ENCODE measurements around the gene CUX1.

The CUX1 gene

DNA sequence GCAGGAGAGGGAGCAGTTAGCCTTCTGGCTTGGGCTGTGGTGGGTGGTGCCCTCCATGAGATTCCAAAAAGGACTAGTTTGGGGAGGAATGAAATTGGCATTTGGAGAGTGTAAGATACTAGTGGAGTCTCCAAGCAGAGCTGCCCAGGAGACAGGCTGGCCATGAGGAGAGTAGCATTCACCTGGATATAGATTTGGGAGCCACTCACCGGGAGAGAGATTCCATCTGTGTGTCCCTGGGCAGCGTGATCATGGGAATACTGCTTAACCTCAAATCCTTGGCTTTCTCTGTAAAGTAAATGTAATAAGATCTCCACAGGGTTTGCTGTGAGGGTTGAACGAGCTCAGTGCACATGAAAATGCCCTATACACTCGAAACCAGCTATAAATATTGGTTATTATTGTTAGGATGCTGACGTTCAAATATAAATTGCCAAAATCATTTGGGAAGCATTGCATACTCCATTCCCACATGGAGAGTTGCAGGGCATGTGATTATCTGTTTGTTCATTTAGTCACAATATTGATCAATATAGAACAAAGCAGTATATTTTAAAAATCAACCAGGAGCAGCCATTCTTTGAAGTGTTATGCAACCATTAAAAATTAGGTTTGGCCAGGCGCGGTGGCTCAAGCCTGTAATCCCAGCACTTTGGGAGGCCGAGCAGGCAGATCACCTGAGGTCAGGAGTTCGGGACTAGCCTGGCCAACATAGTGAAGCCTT lies 143.7 kb downstream of the CUX1 start:
- DNase-seq: no peak

DNA sequence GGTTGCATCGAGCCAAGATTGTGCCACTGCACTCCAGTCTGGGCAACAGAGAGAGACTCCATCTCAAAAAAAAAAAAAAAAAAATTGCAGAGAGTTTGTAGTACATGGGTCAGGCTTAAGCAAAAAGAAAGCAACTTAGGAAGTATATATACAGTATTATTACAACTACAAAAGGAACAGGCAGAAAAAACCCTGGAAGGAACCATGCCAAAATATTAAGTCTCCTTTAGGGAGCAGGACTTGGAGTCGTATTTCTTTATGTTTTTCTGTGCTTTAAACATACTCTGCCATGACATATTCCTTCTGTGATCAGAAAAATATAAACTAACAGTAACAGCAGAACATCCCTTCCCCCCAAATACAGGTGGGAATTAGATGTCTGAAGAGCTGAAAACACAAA lies 144.4 kb downstream of the CUX1 start:
- no peak for DNase-seq

DNA sequence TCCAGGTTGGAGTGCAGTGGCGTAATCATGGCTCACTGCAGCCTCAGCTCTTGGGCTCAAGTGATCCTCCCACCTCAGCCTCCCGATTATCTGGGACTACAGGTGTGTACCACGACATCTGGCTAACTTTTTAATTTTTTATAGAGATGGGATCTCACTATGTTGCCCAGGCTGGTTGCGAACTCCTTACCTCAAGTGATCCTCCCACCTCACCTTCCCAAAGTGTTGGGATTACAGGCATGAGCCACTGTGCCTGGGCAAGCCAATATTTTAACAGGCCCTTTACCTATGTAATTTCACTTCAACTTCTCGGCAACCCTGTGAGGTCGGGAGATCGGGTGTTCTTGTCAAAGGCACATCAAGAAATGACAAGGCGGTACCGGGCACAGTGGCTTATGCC lies 146.3 kb downstream of the CUX1 start:
- no peak for DNase-seq

DNA sequence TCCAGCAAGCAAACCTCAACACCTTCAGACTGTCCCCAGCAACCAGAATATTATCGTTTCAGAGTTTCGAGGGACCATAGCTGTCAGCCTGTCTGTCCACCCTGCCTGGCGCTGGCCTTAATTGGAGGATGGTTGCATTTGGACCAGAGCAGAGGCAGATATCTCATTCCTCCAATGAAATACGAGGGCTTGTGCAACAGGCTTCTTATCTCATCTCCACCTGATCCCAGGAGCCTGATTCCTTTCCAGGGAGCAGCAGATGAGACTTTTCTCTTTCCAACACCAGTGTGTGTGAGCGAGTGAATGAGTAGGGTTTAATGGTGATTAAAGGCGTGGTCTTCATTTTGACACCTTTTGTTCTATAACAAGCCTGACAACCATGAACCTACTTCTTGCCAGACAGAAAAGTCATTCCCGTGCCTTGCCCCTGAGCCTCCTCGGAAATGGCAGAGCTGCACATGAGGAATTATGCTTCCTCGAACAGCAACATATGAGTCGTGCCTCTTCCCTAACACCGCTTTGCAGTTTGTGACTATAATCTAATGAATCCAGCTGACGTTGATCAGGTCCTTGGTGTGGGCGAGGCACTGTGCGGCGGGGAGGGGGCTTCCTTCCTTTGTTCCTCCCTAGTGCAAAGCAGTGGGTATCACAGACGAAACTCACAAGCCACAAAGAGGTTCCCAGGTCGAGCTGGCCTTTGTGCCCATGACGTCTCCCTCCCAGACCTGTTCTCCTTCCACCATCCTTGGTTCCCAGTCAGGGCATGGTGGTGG lies 147.4 kb downstream of the CUX1 start:
- DNase-seq: no peak

DNA sequence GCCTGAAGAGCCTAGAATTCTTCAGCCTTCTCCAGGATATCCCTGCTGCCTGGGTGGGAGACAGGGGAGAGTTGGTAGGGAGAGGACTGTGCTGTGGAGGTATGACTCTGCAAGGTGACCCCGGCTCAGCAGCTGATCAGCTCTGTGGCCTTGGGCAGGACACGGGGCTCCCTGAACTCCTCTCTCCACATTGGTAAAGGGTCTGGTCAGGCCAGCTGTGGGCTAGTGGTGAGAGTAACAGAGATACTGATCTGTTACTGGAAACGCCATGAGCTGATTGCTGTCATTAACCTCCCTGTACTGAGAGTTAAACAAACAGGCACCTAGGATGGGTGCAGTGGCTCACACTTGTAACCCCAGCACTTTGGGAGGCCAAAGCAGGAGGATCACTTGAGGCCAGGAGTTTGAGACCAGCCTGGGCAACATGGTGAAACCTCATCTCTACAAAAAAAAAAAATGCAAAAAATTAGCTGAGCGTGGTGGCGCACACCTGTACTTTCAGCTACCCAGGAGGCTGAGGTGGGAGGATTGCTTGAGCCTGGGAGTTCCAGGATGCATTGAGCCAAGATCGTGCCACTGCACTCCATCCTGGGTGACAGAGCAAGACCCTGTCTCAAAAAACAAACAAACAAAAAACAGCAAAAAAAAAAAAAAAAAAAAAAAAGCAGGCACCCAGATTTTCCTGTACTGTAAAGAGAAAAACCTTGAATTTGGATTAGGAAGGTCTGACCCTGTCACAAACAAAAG lies 151.5 kb downstream of the CUX1 start:
- no peak for DNase-seq

DNA sequence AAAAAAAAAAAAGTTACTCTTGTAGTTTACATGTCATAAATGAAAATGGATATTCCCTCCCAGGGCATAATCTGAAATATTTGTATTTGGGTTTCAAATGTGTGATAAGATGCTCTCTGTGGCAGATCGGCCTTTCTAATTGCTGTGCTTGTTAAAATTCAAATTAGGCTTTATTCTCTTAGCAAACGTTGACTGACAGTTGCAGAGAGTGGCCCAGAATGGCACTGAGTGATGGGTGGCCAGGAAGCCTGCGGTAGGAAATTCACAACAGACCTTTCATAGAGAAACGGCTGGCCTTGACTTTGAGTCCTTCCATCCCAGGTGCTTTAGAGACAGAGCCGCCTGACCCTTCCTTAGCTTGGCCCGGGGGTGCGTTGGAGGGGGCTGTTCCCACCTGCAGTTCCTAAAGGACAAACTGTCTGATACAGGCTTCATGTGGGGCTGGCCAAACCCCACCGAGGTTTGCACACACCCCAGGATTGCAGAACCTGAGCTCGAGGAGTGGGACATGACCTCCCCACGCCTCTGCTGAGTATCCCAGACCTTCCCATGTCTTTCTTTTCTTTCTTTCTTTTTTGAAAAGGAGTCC lies 152.7 kb downstream of the CUX1 start:
- DNase-seq: no peak

DNA sequence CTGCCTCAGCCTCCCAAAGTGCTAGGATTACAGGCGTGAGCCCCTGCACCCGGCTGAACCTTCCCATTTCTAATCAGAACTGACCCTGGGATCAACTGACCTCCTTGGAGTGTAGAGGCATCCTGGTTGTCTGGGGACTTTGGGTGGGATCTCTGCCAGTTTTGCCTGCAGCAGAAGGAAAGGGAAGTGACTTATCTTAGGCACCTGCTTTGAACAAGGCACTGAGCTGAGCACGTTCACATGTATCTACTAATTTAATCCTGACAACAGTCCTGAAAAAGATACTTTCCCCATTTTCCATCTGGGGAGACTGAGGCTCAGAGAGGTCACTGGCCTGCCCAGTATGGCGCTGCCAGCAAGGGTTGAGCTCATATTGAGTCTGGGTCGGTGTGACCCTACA lies 153.4 kb downstream of the CUX1 start:
- DNase-seq: no peak

DNA sequence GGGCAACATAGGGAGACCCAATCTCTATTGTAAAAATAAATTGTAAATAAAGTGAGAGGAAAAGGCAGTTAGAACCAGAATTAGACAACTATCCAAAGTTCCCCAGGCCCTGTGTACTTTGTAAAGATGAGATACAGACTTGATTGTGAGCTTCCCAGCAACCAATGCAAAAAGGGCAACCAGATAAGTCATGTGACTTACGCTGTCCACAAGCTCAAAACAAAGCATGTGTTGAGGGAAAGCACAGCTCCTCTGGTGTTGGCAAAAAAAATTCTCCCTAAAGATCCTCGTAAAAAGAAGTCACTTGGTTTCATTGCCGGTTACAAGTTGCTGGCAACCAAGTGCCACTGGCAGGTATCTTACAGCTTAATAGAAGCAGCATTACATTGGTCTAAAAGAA lies 154.0 kb downstream of the CUX1 start:
- DNase-seq: no peak

DNA sequence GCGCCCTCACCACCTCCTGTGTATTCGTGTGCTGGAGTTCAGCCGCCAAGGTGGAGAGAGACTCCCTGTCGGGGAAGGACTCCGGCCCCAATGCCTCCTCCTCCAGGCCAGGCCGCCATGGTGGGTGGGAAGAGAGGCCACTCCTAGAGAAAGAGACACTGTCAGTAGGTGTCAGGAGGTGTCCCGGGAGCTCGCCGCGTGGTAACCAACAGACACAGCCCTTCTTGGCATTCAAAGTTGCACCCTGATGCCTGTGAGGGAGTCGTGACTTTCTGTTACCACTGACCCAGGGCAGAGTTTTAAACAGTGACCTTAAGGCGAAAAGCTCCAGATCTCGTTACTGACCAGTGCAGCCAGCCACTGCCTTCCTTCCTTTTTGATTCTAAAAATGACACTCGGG lies 155.2 kb downstream of the CUX1 start:
- no peak for DNase-seq

DNA sequence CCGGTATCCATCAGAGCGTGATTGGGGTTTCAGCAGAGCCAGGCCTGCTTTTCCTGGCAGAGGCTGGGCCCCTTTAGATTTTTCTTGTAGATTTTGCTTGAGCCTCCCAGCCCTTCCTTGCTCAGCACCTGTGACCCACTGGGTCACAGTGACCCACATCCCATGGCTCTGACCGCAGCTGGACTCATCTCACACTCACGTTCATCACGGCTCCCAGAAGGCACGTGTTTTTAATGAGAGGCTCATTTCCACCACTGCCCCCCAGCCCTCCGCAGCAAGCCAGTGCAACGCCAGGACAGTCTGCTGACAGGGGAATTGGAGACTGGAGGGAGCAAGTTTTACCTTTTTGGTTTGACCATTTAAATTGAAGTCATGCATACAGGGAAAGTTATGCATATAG lies 155.7 kb downstream of the CUX1 start:
- DNase-seq: no peak

DNA sequence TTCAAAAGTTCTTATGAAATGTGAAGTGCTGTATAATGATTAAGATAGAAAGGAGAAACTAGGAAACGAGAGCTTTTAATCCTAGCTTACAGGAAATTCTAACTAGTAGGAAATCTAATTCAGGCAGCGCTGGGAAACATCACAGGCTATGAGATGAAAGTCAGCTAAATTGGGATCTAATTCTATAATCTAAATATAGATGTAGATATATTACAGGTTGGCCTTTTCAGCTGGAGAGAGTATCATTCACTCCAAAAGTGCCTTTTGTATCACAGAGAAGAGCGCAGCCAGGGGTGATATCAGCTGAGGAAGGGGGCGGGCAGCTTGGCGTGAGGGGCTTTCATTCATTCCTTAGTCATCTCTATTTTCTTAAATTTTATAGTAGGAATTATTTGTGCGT lies 157.0 kb downstream of the CUX1 start:
- no peak for DNase-seq

DNA sequence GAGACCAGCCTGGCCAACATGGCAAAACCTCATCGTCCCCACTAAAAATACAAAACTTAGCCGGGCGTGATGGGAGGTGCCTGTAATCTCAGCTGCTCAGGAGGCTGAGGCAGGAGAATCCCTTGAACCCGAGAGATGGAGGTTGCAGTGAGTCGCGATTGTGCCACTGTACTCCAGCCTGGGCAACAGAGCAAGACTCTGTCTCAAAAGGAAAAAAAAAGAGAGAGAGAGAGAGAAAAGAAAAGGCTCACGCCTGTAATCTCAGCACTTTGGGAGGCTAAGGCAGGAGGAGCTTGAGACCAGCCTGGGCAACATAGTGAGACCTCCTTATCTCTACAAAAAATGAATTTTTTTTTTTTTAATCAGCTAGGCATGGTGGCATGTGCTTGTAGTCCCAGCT lies 157.6 kb downstream of the CUX1 start:
- DNase-seq: no peak

DNA sequence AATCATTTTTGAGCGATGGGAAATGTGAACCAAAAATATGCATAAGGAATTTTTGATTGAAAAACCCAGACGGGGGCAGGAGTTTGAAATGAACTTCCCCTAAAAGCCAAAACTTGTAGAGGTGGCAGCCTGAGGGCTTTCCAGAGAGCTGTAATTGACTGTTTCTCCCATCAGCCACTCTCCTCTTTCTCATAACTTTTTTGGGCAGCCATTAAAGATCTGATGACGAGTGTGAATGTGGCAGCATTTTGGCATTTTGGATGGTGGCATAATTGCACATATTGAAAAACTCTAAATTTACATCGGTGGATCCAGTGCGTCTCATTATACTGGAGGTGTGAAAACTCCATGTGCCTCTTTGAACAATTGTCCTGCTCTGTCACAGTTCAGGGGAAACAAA lies 159.0 kb downstream of the CUX1 start:
- DNase-seq: no peak

DNA sequence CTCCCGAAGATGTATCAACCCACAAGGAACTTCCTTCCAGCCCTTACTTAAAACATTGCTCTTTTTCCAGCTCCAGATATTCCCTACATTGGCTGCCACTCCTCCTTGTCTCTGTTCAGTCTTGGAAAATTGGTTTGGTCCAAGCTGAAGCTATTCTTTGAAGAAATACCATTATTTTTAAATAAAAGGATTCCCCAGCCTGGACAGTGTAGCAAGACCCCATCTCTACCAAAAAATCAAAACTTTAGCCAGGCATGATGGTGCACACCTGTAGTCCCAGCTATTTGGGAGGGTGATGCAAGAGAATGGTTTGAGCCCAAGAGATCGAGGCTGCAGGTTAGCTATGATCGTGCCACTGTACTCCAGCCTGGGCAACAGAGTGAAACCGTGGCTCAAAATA lies 159.8 kb downstream of the CUX1 start:
- no peak for DNase-seq

DNA sequence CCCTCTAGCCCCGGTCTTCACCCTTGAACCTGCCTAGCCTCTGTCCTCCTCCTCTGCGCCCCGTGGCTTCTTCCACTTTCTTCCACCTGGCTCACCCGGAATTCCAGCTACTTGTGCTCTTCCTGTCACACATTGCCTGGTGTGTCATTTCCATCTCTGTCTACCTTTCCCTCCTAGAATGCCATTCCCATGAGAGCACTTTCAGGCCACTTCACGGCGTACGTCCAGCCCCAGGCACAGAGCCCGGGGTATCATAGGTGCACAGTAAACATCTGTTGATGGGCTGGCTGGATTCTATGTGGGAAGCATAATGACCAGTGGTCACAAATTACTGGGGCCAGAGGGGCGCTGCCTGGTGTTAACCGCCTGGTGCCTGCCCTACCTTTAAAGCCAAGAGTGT lies 161.3 kb downstream of the CUX1 start:
- DNase-seq: no peak

DNA sequence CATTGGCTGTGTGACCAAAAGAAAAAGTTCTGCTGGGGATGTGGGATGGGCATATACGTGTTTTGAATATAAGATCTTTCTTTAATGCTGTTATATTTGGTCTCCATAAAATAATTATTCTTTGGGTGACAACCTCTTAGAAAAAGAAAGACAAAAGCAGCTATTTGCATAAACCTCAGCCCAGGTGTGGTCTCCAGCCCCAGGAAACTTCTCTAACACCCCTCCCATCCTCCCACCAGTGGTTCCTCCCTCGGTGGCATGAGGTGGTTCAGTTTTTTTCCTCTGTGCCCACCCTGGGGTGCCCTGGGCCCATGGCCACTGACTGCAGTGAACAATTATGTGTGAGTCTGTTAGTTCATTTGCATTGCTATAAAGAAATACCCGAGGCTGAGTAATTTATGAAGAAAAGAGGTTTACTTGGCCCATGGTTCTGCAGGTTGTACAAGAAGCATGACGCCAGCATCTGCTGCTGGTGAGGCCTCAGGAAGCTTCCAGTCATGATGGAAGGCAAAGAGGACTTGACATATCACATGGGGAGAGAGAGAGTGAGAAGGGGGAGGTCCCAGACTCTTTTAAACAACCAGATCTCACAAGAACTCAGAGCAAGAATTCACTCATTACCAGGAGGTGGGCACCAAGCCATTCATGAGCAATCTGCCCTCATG lies 165.9 kb downstream of the CUX1 start:
- DNase-seq: no peak

DNA sequence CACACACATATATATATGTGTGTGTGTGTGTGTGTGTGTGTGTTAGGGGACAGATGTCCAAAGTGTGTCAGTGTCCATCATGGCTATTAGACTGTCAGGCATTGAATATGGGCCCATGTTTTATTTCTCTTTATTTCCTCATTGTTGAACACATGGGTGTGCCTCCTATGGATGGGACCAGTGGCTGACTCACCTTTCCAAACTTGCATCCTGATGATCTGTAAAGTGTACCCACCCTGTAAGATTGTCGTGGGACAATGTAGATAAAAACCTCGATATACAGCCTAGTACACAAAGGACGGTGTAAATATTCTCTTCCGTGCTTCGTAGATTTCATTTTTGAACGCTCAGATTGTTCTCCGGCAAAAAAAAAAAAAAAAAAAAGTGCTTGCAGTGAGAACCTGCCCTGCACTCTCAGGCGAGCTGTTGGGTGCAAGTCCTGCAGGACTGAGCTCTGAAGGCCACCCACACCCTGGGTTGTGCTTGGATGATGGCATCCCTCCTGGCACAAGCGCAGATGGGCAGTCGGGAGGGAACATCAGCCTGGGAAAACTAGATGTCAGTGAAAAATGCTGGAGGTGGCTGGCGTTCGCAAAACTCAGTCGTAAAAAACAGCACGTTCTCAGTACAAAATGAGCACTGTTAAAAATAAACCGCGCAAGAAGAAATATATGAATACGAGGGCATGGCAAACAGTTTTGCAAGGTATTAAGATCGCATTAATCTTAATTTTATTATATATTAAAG lies 166.9 kb downstream of the CUX1 start:
- DNase-seq: no peak

DNA sequence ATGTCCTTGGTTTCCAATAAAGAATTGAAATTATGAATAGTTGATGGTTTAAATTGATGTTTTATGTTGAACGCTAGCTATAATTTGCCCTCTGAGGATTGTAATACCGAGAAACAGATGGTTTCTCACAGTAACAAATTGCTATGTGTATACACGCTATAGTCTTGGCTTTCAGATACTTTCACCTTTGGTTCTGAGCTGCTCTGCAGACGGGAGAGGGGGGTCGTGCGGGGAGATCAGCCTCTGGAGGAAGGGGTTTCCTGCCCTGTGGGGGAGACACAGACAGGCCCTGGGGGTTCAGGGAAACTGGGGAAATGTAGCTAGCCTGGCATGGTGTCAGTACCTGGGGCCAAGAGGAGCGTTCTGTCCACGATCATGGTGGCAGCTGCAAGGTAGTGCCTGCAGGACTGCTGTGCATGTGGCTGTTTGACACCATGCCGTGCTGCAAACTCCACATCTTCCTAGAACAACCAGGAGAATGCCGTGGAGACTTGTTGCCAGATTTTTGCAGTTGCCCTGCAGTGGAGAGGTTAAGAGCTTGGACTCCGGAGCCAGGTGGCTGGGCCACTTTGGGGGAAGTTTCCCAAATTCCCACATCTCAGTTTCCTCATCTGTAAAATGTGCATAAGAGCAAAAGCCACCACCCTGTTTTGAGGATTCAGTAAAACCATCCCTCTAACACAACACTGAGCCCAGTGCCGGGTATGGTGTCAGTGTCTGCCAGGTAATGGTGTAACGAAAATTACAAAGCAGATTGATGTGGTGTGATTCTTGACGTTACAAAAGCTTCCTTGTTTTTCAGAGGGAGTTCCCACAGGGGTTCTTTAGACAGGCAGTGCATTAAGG lies 167.9 kb downstream of the CUX1 start:
- DNase-seq: no peak

DNA sequence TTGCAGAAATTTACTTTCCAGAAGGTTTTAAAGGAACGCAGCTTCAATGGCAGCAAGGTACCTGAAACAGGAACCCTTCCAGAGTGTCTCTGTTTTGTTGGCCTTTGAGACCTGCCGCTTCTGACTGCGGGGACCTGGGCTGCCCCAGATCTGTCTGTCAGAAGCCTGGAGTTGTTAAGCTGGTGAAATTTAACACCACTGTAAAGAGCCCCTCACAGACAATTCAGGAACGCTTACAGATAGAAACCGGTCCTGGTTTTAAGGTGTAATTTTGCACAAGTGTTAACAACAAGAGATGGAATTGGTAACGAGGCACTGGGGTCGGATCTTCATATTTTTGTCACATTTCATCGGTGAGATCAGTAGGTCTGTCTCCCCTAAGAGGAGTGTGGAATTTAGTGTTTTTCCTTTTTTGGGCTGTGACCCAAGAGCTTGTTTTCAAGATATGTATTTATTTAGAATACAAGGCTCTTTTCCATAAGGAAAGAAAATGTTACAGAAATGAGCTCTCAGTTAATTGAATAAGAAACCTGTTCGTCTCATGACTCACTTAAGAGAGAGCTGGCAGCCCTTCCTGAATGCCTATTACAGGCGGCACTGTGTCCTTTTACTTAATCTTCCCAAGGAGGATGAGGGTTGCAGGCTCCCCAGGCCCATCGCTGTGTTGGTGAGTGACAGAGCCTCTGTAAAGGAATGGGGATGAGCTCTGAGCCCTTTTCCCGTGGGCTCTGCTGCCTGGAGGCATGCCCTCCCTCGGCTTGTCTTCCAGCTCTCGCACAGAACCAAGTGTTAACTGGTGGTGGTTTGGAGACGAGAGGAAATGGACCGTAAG lies 168.7 kb downstream of the CUX1 start:
- no peak for DNase-seq

DNA sequence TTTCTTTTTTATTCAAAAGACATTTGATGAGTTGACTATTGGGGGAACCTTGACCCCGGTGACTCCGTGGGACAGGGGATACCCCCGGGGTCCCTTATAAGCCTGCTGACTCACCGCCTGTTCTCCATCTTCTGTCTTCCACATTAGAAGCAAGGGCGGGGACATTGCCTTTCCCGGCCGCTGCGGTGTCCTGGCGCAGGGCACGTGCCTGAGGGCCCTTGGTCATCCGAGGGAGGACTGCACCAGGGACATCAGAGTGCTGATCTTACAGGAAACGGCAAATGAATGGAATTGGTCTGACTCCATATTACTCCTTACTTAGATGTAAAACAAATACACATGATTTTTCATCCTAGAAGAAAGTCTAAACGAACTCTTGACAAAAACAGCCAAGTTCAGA lies 170.1 kb downstream of the CUX1 start:
- DNase-seq: no peak
